Fibroblast of skin of left biceps (primary cell): Measurements from ENCODE around the gene SMAD7.

Experiments
- DNase-seq, 2 experiments: peaks; one replicate each; pipeline ENCODE4 v3.0.0-alpha.2; 2013; ENCODE audit warnings: low read depth in 2 of 2

The SMAD7 gene

DNA sequence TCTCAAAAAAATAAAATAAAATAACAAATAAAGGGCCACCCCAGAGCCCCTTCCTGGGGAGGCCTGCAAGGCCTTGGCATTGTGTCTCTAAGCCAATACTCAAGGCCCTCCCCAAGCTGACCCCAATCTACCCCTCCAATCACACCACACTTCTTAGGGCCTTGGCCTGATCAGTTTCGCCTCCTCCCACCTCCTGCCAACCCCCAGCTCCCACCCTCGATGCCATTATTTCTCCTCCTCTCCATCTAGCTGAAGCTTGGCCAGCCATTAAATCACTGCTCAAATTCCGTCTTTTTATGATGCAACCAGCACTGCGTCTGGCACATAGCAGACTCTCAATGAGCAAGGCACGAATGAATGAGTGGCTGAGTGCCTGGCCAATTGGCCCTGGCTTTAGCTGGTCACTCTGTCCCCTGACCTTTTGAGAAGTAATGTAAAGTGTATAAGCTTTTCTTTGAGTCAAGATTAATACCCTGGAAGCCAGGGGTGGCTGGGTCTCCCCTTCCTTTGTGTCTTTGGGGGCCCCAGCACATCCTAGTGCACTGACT, 55.9 kb downstream of the SMAD7 start:
- DNase-seq = no peak

DNA sequence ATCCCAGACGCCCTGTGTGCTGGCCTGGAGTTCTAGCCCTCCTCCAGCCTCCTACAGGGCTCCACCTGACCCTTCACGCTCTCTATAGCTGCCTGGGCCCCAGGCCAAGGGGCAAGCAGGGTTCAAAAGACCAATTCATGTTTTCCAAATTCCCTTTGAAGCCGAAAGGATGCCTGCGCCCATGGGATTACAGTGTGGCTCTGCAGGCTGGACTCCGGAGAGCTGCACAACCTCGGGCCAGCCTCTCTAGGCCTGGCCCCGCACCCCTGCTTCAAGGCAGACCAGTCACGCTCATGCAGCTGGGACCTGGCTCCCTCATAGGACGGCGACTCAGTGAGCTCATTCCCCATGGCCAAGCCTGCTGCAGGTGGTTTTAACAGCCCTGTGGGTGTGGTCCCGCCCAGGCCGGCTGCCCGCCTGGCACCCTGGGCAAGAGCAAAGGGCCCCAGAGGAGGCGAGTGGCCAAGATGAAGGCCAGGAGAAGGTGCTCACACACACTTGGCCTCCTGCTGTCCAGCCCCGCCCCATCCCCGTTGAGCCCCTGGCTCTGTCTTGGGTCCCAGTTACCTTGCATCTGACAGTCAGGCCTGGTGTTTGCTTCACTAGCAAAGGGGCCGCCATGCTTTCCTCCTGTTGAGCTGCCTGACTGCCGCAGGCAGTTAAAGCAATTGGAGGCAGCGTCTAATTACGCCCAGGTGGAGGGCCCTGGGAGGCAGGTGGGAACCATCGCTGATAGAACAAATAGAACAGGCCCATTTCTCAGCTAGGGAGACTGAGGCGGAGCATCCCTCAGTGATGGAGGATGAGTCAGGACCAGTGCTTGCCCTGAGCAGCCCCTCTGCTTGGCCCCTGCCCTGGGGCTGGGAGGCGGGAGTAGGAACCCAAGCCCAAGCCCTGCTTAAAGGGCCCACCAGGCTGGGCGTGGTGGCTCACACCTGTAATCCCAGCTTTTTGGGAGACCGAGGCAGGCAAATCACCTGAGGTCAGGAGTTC, 56.9 kb downstream of the SMAD7 start:
- no peak for DNase-seq

DNA sequence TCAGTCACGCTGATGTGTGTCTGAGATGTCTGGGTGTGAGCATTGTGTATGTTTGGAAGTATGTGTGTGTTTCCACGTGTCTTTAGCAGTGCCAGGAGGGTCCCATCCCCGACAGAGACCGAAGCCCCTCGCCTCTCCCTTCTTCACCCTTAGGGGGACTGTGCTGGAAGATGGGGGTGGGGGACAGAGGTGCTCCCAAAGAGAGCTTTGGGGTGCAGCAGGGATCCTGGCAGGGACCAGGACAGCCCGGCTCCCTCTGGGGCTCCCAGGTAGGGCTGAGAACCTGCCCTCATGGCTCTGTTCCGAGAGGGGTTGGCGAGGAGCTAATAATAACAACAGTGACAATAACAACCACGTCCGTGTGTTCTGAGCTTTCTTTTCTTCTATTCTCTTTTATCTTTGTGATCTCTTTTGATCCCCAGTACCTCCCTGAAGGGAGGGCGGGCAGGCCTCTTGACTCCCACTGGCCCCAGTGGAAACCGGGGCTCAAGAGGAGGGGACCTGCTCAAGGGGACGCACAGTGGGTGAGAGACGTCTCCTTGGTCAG, 57.6 kb downstream of the SMAD7 start:
- DNase-seq = no peak

DNA sequence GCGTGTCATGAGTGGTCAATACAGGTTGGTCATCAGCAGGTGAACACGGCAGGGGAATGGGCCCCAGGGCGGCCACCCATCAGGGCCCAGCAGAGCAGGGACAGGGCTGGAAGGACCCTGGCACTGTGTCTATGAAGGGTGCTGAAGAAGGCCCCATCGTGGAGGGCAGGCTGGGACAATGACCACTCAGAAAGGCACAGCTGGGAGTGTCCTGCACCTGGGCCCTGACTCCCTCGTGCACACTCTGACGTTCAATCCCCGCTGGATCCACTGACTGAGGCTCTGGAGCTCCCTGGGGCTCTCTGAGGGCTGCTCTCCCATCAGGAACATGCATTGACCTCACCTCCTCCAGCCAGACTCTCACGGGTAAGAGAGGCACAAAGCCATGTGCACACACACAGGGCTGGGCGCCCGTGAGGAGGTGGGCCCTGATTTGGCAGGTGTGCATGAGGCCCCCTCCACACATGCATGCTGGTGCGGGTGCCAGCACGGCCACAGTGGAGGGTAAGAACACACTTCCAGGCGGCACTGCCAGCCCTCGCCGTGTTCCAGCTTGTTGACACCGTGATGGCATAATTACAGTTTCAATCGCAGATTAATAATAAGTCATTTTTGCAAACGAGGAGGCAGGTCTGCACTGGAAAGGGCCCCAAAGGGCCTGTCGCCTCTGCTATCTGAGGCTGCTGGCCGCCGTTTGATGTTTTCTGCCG, 58.5 kb downstream of the SMAD7 start:
- DNase-seq = no peak

DNA sequence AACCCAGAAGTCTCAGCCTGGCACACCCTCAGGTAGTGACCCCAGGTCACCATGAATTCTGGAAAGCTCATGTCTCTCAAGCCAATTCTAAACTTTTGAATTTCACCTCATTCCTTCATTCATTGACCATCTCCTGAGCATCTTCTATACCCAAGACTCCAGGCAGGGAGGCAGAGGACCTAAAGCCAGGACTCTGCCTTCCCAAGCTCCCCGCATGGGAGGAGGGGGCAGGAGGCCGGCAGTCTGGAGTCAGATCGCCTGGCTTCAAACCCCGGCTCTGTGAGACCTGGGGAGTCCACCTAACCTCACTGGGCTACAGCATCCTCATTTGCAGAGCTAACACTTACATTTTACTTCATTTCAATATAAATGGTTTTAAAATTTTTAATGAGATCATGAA, 59.0 kb downstream of the SMAD7 start:
- no peak for DNase-seq

DNA sequence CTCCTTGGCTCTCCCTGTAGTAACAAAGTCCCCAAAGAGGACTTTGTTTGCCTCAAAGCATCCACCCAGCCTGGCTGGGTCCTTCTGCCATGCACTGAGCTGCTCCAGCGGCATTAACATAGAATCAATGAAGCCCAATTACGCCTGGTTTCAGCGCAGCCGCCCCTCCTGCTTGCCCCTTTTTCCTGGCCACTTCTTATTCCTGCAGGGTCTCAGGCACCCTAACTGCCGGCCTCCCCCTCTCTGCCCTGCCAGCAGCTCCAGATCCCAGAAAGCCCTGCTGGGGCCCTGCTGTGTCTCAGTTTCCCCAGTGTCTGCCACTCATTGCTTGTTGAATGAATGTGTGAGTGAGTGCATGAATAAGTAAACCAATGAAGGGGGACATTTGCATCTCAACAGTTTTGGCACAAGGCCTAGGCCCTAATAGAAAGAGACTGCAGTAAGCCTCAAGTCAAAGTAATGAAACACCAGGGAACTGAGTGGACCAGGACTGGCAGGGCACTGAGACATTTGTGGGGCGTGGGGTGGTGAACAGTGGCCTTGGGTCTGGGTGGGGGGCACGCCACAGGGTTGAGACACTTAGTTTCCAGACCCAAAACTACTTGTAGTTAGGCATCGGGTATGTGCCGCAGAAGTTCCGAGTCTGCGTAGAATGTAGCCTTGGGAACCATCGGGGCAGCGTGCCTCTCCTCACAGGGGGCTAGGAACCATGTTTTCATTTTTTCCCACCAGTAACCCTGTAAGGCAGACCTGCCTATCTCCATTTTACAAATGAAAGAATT, 60.6 kb downstream of the SMAD7 start:
- no peak for DNase-seq

DNA sequence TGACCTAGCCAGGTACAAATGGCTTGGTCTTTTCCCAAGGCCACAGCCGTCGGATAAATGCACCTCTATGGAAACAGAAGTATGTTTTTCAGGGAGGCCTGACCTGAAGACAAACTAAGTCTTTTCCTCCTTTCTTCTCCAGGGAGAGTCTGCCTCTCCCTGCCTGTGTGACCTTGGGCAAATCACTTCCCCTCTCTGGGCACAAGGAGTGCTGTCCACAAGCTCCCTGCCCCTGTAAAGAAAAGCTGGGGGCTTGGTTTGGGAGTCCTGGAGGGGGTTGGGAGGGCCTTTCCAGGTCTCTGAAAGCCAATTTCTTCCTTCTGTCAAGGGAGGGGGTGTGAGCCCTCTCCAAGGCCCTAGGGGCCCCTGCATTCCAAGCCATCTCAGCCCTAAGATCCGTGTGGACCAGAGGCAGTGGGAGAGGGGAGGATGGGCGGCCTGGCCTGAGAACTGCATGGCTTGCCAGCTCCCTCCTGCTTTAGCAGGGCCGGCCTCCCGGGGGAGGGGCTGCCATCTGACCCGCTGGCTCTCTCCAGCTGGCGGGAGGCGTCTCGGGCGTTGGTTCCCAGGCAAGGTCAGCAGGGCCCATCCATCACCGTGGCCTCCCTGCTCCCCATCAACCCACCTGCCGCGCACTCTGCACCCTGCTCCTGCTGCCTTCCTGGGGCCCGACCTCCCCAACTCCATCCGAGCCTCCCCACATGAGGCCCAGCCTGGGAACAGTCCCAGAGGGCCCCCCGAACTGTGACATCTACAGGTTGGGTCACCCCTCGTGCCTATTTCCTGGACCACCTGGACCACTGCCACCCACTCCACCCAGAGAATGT, 61.4 kb downstream of the SMAD7 start:
- DNase-seq = no peak

DNA sequence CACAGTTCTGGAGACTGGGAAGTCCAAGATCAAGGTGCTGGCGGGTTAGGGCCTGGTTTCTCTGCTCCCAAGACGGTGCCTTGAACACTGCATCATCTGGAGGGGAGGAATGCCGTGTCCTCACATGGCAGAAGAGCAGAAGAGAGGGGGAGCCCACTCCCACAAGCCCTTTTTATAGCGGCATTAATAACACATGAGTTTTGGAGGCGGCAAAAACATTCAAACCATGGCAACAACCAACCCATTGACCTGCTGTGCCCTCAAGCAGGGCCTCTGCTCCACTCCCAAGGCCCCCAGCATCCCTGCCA, 62.0 kb downstream of the SMAD7 start:
- no peak for DNase-seq

DNA sequence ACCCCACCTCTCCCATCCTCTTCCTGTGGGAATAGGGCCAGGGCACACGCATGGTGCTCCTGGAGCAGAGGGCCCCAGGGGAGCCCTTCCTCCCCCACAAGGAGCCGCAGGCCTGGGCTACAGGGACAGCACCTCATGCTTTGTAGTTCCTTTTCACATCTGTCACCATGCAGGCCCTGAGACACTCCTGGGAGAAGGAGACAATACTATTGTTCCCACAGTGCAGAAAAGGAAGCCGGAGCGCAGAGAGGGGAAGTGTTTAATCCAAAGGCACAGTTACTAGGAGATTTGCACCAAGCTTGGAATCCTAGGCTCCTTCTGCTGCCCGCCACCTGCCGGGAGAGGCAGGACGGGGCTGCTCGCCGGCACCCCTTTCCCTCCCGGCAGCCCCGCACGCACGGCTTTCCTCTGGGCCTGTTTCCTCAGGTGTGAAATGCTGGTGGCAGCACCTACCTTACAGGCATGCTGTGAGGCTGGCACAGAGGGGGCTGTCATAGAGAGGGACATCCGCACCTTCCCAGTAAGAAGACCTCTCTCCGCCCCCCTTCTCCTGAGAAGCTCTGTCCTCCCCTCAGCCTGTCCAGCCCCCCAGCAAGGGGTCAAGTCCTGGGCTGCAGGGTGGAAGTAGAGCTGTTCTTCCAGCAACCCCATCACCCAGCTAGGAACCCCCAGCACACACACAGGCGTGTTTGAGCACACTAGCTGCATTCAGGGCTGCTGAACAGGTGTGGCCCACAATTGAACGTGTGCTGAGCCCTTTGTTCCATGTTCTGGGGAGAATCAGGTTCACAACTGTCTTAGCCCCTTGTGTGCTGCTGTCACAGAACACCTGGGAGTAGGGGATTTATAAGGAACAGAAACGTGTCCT, 62.6 kb downstream of the SMAD7 start:
- DNase-seq = no peak

DNA sequence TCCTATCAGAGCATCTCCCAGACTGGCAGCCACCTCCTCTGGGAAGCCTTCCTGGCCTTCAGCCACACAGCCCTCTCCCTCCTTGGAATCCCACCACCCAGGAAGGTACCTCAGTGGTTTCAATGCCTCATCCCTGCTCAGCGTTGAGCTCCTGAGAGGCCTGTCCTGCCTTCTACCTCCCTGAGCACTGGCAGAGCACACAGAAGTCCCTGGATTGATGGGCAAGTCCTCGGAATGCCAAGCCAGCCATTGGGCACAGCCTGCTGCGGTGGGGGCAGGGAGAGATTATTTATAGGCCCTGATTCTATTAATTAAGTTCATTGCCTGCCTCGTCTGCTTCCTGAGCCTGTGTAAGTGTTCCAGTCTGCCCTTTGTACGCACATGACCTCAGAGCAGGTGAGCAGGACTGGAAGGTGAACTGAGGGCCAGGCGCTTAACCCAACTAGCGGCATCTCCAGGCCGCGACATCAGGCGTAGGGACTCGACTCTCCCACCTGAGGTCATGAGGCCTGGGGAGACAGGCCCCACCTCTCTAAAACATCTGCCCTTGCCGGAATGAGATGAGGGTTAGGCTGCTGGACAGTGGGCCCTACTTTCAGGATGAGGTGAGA, 63.4 kb downstream of the SMAD7 start:
- no peak for DNase-seq

DNA sequence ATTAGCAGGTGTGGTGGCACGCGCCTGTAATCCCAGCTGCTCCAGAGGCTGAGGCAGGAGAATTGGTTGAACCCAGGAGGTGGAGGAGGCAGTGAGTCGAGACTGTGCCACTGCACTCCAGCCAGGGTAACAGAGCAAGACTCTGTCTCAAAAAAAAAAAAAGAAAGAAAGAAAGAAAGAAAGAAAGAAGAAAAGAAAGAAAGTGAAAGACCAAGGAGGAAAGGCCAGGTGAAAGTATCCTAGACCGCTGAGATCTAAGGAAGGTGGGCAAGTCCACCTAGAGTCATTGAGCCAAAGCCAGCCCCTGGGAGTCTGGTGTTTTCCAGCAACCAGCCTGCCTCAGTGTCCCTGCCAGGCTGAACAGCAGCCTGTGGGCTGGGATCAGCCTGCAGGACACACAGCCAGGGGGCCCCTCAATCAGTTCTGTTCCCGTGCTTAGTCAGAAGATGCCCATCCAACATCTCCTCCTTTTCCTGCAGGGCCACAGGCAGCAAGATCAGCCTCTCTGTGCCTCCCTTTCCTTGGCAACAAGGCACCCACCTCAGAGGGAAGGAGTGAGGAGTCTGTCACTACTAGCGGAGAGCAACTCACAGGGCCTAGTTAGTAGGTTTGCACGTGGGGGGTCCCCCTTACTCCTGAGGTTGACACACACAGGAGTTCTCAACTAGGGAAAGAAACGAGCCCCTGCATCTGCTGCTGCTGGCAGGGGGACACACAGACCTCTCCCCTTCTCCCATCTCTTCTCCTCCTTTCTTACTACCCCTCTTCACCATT, 64.1 kb downstream of the SMAD7 start:
- DNase-seq = no peak

DNA sequence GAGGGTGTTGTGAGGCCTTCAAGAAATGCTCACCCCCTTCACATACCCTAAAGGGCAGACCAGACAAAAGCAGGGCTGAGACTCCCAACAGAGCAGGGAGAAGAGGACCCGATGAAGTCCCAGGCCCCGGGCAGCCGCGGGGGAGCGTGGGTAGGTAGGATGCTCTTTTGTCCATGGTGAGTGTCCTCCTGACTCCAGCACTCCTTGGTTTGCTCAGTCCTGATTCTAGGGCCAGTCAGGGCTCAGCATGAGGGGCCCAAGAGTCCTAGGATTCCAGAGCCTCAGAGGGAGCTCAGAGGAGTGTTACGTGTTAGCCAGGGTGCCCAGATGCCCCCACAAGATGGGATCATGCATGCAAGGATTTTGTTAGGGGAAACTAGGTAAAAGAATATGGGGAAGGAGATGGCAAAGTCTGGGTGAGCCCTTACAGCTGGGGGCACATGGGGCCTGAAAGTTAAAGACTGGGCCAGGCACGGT, 64.8 kb downstream of the SMAD7 start:
- no peak for DNase-seq

DNA sequence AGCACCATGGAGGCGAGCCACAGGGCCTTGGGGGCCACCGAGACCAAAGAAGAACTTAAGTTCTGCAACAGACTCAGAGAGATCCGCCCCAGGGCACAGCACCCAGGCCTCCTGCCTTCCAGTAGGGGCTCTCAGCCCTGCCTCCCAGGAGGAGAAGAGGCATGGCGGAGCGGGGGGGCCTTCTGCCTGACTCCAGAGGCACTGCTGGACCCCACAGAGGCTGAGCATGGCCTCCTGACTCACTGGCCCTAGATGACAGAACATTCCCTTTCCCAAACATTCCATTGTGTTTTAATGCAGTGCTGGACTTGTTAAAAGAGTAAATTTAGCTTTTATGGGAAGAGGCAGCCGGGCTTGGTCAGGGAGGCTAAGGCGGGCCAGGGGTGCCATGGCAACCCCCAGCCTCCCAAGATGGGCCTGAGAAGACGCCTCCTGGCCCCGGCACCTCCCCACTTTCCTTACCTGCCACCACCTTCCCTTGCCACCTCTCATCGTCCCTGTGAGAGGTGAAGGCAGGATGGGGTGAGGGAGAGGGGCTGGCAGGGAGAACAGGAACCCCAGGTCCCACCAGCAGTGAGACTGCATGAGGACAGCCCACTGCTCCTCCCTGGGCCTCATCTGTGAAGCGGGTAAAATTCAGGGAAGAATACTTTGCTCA, 65.4 kb downstream of the SMAD7 start:
- no peak for DNase-seq

DNA sequence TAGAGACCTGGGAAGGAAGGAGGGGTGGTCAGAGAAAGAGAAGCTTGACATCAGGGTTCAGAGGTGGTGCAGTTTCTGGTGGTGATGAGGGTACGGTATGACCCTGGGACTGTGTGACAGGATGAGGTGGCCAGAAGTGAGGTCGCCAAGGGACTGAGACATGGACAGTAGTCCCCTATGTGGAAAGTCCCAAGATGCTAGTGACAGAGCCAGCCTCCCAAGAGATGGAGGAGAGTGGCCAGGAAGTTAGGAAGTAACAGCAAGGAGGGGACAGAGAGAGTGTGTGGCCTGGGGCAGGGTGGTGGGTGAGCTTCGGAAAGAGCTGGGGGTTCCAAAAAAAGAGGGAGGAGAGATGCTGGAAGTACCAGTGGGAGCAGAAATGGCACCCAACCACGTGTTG, 66.0 kb downstream of the SMAD7 start:
- DNase-seq = no peak

DNA sequence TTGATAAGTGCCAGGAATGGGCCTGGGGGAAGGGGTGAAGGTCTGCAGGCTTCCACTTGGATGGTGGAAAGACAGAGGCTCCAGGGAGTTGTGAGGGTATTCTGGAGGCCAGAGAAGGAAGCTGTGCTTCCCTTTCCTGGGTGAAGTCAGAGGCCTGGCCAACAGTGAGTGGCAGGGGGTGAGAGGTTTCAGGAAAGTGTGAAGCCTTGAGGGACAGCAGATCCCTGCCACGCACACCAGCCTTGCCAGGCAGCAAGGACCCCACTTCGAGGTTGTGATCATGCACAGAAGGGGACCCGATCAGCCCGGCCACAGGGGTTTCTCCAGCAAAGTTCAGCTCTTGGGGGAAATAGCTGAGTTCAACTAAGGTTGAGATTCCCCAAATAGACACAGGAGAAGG, 66.5 kb downstream of the SMAD7 start:
- no peak for DNase-seq

DNA sequence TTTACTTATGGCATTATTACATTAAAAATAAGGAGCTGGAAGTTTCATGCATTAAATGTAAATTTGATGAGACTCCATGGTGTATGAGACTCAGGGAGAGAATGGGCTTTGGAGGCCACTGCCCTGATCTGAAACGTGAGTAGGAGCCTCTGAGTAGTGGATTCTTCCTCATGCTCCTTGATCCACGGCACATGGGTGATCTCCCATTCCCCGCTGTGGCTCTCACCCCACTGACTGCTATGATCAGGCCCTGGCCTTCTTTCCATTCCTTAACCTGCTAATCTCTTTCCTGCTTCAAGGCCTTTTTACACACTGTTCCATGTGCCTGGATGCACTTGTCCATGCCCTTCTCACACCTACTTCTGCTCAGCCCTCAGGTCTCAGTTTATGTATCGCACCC, 68.4 kb downstream of the SMAD7 start:
- no peak for DNase-seq

DNA sequence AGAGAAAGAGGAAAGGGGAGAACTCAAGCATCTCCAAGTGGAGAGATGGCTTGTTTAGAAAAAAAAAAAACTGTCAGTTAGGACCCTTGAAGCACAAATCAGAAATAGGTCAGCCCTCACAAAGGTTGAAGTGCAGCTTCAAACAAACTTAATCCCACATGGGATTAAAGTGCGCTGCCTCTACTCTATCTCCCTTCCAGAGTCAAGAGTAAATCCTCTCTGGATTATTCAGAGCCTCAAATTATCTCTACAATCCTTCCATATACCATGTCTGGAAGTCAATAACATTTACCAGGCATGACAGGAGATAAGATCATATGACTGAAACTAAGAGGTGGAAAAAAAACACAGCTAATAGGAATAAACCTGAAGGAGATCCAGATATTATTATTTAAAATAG, 69.8 kb downstream of the SMAD7 start:
- DNase-seq = no peak

DNA sequence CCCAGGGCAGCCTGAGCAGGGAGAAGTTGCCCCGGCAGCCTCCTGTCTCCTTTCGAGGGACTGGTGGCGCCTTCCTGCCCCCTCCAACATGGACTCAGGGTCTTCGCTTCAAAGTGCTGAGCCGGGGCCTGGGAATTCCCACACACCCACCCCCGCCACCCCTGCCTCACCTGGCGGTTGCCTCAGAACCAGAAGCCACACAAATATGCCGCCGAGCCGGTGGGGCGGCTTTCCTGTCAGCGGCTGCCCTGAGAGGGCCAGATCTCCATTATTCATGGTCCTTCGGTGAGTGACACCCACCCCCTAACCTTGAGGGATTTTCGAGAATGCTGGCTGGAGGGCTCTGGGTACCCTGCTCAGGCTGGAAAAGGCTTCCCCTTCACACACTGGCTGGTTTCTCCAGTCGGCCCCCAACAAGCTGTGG, 71.7 kb downstream of the SMAD7 start:
- DNase-seq = no peak
